ENCODE measurements around the gene BLOC1S3.

- TF ChIP-seq CTCF (IDR thresholded peaks at IDR 0.05) = no peak
- no peak for TF ChIP-seq ZFX (IDR thresholded peaks at IDR 0.05; ENCODE audit: borderline replicate concordance)
These were observed 33.9 kb upstream of the BLOC1S3 start for GRCh38 chr19:45144431-45145269.
